Activated B cell treated with CpG ODN at 0.5 μM for 24 hours (primary cell): Measurements from ENCODE around the gene AARS2. TPM values are rescaled to one million over a fixed set of nuclear protein-coding genes. Genes with fewer than 3 reads are reported as not detected.
"Not testable (repeated sequence)": the region's sequence is repeated elsewhere in the genome, so short reads cannot be mapped to it uniquely, and the experiment has no call there.

ENCODE experiments used
- ATAC-seq: fragments of 200-7000 bp; cut with Tn5 transposase; one replicate; pipeline ENCODE4 v1.10.0; 2021; ENCODE audit warnings: low read depth, mild to moderate bottlenecking, moderate library complexity
- CTCF ChIA-PET: fragments of 350-600 bp; sonication (Branson Sonifier 250); formaldehyde crosslinking; loops from one replicate; lab custom pipeline; 2021; ENCODE audit warnings: antibody characterized with exemption; lab: Charles Lee
- POLR2A ChIA-PET: fragments of 350-600 bp; sonication (Branson Sonifier 250); formaldehyde crosslinking; loops from one replicate; lab custom pipeline; 2021; ENCODE audit warnings: antibody characterized with exemption; lab: Charles Lee
- DNase-seq: peaks from one replicate; pipeline ENCODE4 v3.0.0; 2022
- H3K27ac Mint-ChIP-seq: one replicate; pipeline ENCODE4 v1.8.0; 2020; ENCODE audit warnings: mixed read lengths
- H3K27me3 Mint-ChIP-seq: one replicate; pipeline ENCODE4 v1.8.0; 2021; ENCODE audit warnings: mixed read lengths
- H3K36me3 Mint-ChIP-seq: one replicate; pipeline ENCODE4 v1.8.0; 2021; ENCODE audit warnings: low read depth, mixed read lengths
- H3K4me1 Mint-ChIP-seq: one replicate; pipeline ENCODE4 v1.8.0; 2021; ENCODE audit warnings: mixed read lengths
- H3K4me3 Mint-ChIP-seq: one replicate; pipeline ENCODE4 v1.8.0; 2020; ENCODE audit warnings: mild to moderate bottlenecking, mixed read lengths
- H3K9me3 Mint-ChIP-seq: one replicate; pipeline ENCODE4 v1.8.0; 2020; ENCODE audit warnings: mixed read lengths
- CTCF ChIP-seq: fragments of 200-600 bp; IDR thresholded peaks from one replicate; pipeline ENCODE4 v1.8.0; 2022; ENCODE audit warnings: antibody characterized with exemption, mild to moderate bottlenecking
- intact Hi-C: fragments of 100-400 bp; cut with micrococcal nuclease; formaldehyde crosslinking; loops from one replicate; pipeline ENCODE4 v1.15.1; 2024
- total RNA-seq: library from RNA; stranded (reverse); gene quantifications from 2 replicates; pipeline ENCODE4 v1.2.3, GENCODE V29; 2022

The AARS2 gene
- total RNA-seq, 1 donor from 2014 or later: 22.4 TPM

- Mint-ChIP-seq H3K9me3 (peaks cover 3% of the 10 kb centered on the region), H3K27me3 (peaks cover 11% of the 10 kb centered on the region), H3K4me3 (no peak overlapping the region), H3K36me3 (no peaks in the 10 kb centered on the region), H3K27ac (no peak overlapping the region), H3K4me1 (no peaks in the 10 kb centered on the region)
- ChIA-PET POLR2A (no interaction called here), CTCF (no interaction called here)
- DNase-seq (no peak), ATAC-seq (no peak)
- intact Hi-C loops: no loop called here
- no peak for TF ChIP-seq CTCF
Measured at GRCh38 chr6:44353336-44353735, 40.2 kb upstream of the AARS2 start.

GRCh38 chr6:44352259-44352658, 39.1 kb upstream of the AARS2 start:
- ChIA-PET POLR2A (no interaction called here), CTCF (no interaction called here)

GRCh38 chr6:44350650-44350994, 37.5 kb upstream of the AARS2 start:
- CTCF ChIA-PET, H3K9me3 Mint-ChIP-seq: not testable (repeated sequence)

More at GRCh38 chr6:44352259-44352658, 39.1 kb upstream of the AARS2 start:
- Mint-ChIP-seq H3K27ac (no peak overlapping the region), H3K27me3 (peaks cover 8% of the 10 kb centered on the region), H3K4me3 (no peak overlapping the region), H3K36me3 (no peaks in the 10 kb centered on the region), H3K9me3 (peaks cover 3% of the 10 kb centered on the region), H3K4me1 (no peaks in the 10 kb centered on the region)
- intact Hi-C loops: no loop called here
- ATAC-seq (no peak), DNase-seq (no peak)
- no peak for TF ChIP-seq CTCF

GRCh38 chr6:44349904-44350649, 36.9 kb upstream of the AARS2 start:
- Mint-ChIP-seq H3K27ac (no peak overlapping the region), H3K27me3 (peaks cover 7% of the 10 kb centered on the region), H3K4me1 (no peaks in the 10 kb centered on the region), H3K9me3 (no peaks in the 10 kb centered on the region), H3K36me3 (no peaks in the 10 kb centered on the region), H3K4me3 (no peak overlapping the region)
- intact Hi-C loops: no loop called here
- TF ChIP-seq CTCF: no peak
- POLR2A ChIA-PET: no interaction called here
- DNase-seq (no peak), ATAC-seq (no peak)
- CTCF ChIA-PET: no interaction called here

More at GRCh38 chr6:44350650-44350994, 37.5 kb upstream of the AARS2 start:
- H3K27me3 Mint-ChIP-seq, intact Hi-C loops, H3K36me3 Mint-ChIP-seq, POLR2A ChIA-PET, DNase-seq, H3K27ac Mint-ChIP-seq, H3K4me1 Mint-ChIP-seq, ATAC-seq, H3K4me3 Mint-ChIP-seq: not testable (repeated sequence)

GRCh38 chr6:44346818-44347217, 33.7 kb upstream of the AARS2 start:
- intact Hi-C loops, H3K4me3 Mint-ChIP-seq, DNase-seq, H3K9me3 Mint-ChIP-seq, H3K27ac Mint-ChIP-seq, H3K36me3 Mint-ChIP-seq, ATAC-seq, H3K4me1 Mint-ChIP-seq, POLR2A ChIA-PET: not testable (repeated sequence)
- CTCF ChIA-PET: interaction anchor here (1.3 kb wide), 1 partner anchor 9 kb away, joined by 3 read pairs; no protein-coding TSS in a partner anchor
- H3K27me3 Mint-ChIP-seq: peaks cover 36% of the 10 kb centered on the region

- ChIA-PET POLR2A (no interaction called here), CTCF (interaction anchor here (1.2 kb wide), 1 partner anchor 191 kb away, joined by 3 read pairs; no protein-coding TSS in a partner anchor)
- Mint-ChIP-seq H3K4me3 (no peak within 1 kb of the TSS), H3K27ac (no peak within 1 kb of the TSS), H3K27me3 (peaks cover 45% of the 10 kb centered on the region), H3K4me1 (no peaks in the 10 kb centered on the region), H3K9me3 (no peaks in the 10 kb centered on the region), H3K36me3 (no peaks in the 10 kb centered on the region)
- ATAC-seq (no peak), DNase-seq (no peak)
- intact Hi-C loops: no loop called here
- TF ChIP-seq CTCF: no peak
Measured at GRCh38 chr6:44342489-44342888, 29.3 kb upstream of the AARS2 start, which contains the start of gene SPATS1. TSS of gene SPATS1 (plus strand) at chr6:44342650. CDS start at chr6:44343096, 446 bp downstream.
